Measurements from ENCODE around the gene SHE. TPM values are rescaled to one million over a fixed set of nuclear protein-coding genes. Genes with fewer than 3 reads are reported as not detected.
"Not testable (repeated sequence)": the region's sequence is repeated elsewhere in the genome, so short reads cannot be mapped to it uniquely, and the experiment has no call there.

SHE gene
- total RNA-seq, 5 donors from 2014 or later (not counting 1 experiment from before 2014, with no cell fraction given): 0.06 to 0.07 (median 0.06) TPM; not detected in 2

GRCh38 chr1:154533952-154534844, 32.0 kb upstream of the SHE start:
- no peaks in the 10 kb centered on the region for H3K36me3 Mint-ChIP-seq
- ChIA-PET POLR2A (interaction anchor here in 1 of 2 donors (0.6 kb wide), 1 partner anchor 8 kb away, joined by 9 read pairs; no protein-coding TSS in a partner anchor), CTCF (no interaction called here)
- WGBS (ENCODE audit: insufficient coverage): 85% methylated on average over 8 of the region's 11 CpGs
- H3K4me1 Mint-ChIP-seq: no peaks in the 10 kb centered on the region
- H3K27ac Mint-ChIP-seq: no peak overlapping the region
- no peak overlapping the region for H3K4me3 Mint-ChIP-seq
- H3K27ac ChIP-seq (ENCODE audit: low read length): no peak overlapping the region
- no peak overlapping the region for H3K4me3 ChIP-seq (ENCODE audit: control insufficient read depth in 1 of 2, extremely low read depth in 1 of 2, low read length in 1 of 2)
- H3K9me3 ChIP-seq: no peaks in the 10 kb centered on the region
- H3K36me3 ChIP-seq (ENCODE audit: control insufficient read depth in 2 of 2, extremely low read depth in 1 of 2, insufficient read depth in 1 of 2, low read length in 1 of 2): no peaks in the 10 kb centered on the region
- no peaks in the 10 kb centered on the region for H3K9me3 Mint-ChIP-seq
- H3K4me1 ChIP-seq (ENCODE audit: control insufficient read depth in 1 of 2, extremely low read depth in 1 of 2, insufficient read depth in 2 of 2, low read length in 2 of 2): no peaks in the 10 kb centered on the region
- H3K27me3 Mint-ChIP-seq: peaks cover 4 to 10% of the 10 kb centered on the region in 2 donors
- H3K27me3 ChIP-seq (replicated peaks in 1 of 2; ENCODE audit: control insufficient read depth in 2 of 2, extremely low read depth in 1 of 2, insufficient read depth in 2 of 2, low read length in 1 of 2): peaks cover 0 to 14% of the 10 kb centered on the region in 2 experiments
- no peak for ATAC-seq (replicated peaks in 1 of 4)
- no peak for DNase-seq

GRCh38 chr1:154531950-154532349, 29.7 kb upstream of the SHE start:
- peaks cover 0 to 14% of the 10 kb centered on the region in 2 experiments for H3K27me3 ChIP-seq (replicated peaks in 1 of 2; ENCODE audit: control insufficient read depth in 2 of 2, extremely low read depth in 1 of 2, insufficient read depth in 2 of 2, low read length in 1 of 2)
- DNase-seq; POLR2A ChIA-PET; H3K4me3 Mint-ChIP-seq; H3K36me3 Mint-ChIP-seq; H3K27ac ChIP-seq (ENCODE audit: low read length); ATAC-seq (replicated peaks in 1 of 4); H3K4me1 ChIP-seq (ENCODE audit: control insufficient read depth in 1 of 2, extremely low read depth in 1 of 2, insufficient read depth in 2 of 2, low read length in 2 of 2); H3K4me1 Mint-ChIP-seq; H3K4me3 ChIP-seq (ENCODE audit: control insufficient read depth in 1 of 2, extremely low read depth in 1 of 2, low read length in 1 of 2); CTCF ChIA-PET; H3K27ac Mint-ChIP-seq; H3K9me3 Mint-ChIP-seq; H3K9me3 ChIP-seq; H3K36me3 ChIP-seq (ENCODE audit: control insufficient read depth in 2 of 2, extremely low read depth in 1 of 2, insufficient read depth in 1 of 2, low read length in 1 of 2): not testable (repeated sequence)
- 96% methylated on average over 12 of the region's 13 CpGs for WGBS (ENCODE audit: insufficient coverage)
- peaks cover 4 to 10% of the 10 kb centered on the region in 2 donors for H3K27me3 Mint-ChIP-seq

DNA sequence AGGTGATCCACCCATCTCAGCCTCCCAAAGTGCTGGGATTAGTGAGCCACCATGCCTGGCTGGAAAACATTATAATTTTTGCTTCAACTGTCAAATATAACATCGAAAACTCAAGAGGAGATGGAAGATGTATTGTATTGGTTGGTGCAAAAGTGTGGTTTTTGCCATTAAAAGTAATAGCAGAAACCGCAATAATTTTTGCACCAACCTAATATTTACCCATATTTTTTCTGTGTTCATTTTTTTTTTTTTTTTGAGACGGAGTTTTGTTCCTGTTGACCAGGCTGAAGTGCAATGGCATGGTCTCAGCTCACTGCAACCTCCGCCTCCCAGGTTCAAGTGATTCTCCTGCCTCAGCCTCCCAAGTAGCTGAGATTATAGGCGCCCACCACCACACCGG, 27.1 kb upstream of the SHE start:
- no peak overlapping the region for H3K27ac Mint-ChIP-seq
- CTCF ChIA-PET: no interaction called here
- Histone ChIP-seq H3K4me1 (ENCODE audit: control insufficient read depth in 1 of 2, extremely low read depth in 1 of 2, insufficient read depth in 2 of 2, low read length in 2 of 2) (no peaks in the 10 kb centered on the region), H3K27me3 (replicated peaks in 1 of 2; ENCODE audit: control insufficient read depth in 2 of 2, extremely low read depth in 1 of 2, insufficient read depth in 2 of 2, low read length in 1 of 2) (peaks cover 0 to 15% of the 10 kb centered on the region in 2 experiments), H3K4me3 (ENCODE audit: control insufficient read depth in 1 of 2, extremely low read depth in 1 of 2, low read length in 1 of 2) (no peak overlapping the region), H3K27ac (ENCODE audit: low read length) (no peak overlapping the region), H3K9me3 (no peaks in the 10 kb centered on the region), H3K36me3 (ENCODE audit: control insufficient read depth in 2 of 2, extremely low read depth in 1 of 2, insufficient read depth in 1 of 2, low read length in 1 of 2) (no peaks in the 10 kb centered on the region)
- DNase-seq (no peak), ATAC-seq (replicated peaks in 1 of 4) (no peak)
- POLR2A ChIA-PET: no interaction called here
- no peak overlapping the region for H3K4me3 Mint-ChIP-seq
- H3K27me3 Mint-ChIP-seq: peaks cover 1 to 3% of the 10 kb centered on the region in 2 donors
- no peaks in the 10 kb centered on the region for H3K9me3 Mint-ChIP-seq
- no CpG with 5 or more reads among the region's 6 CpGs for WGBS (ENCODE audit: insufficient coverage)
- H3K36me3 Mint-ChIP-seq: no peaks in the 10 kb centered on the region
- no peaks in the 10 kb centered on the region for H3K4me1 Mint-ChIP-seq

- ATAC-seq (replicated peaks in 1 of 4): no peak
- Mint-ChIP-seq H3K36me3 (no peaks in the 10 kb centered on the region), H3K4me3 (no peak overlapping the region), H3K27me3 (peaks cover 0 to 14% of the 10 kb centered on the region in 2 donors), H3K27ac (no peak overlapping the region), H3K4me1 (no peaks in the 10 kb centered on the region), H3K9me3 (no peaks in the 10 kb centered on the region)
- Histone ChIP-seq H3K9me3 (no peaks in the 10 kb centered on the region), H3K4me1 (ENCODE audit: control insufficient read depth in 1 of 2, extremely low read depth in 1 of 2, insufficient read depth in 2 of 2, low read length in 2 of 2) (no peaks in the 10 kb centered on the region), H3K4me3 (ENCODE audit: control insufficient read depth in 1 of 2, extremely low read depth in 1 of 2, low read length in 1 of 2) (no peak overlapping the region), H3K36me3 (ENCODE audit: control insufficient read depth in 2 of 2, extremely low read depth in 1 of 2, insufficient read depth in 1 of 2, low read length in 1 of 2) (no peaks in the 10 kb centered on the region), H3K27me3 (replicated peaks in 1 of 2; ENCODE audit: control insufficient read depth in 2 of 2, extremely low read depth in 1 of 2, insufficient read depth in 2 of 2, low read length in 1 of 2) (peaks cover 0 to 15% of the 10 kb centered on the region in 2 experiments), H3K27ac (ENCODE audit: low read length) (no peak overlapping the region)
- 100% methylated on average over 3 of the region's 6 CpGs for WGBS (ENCODE audit: insufficient coverage)
- CTCF ChIA-PET: no interaction called here
- POLR2A ChIA-PET: no interaction called here
- no peak for DNase-seq
Measured at GRCh38 chr1:154527192-154527591, 25.0 kb upstream of the SHE start.

GRCh38 chr1:154524881-154525280, 22.7 kb upstream of the SHE start:
- Mint-ChIP-seq H3K36me3 (no peaks in the 10 kb centered on the region), H3K4me1 (no peaks in the 10 kb centered on the region), H3K27me3 (peaks cover 0 to 14% of the 10 kb centered on the region in 2 donors), H3K9me3 (no peaks in the 10 kb centered on the region), H3K27ac (peak overlapping the region in 1 of 2 donors; percentile 43), H3K4me3 (no peak overlapping the region)
- no peaks in the 10 kb centered on the region for H3K9me3 ChIP-seq
- no peak for ATAC-seq (replicated peaks in 1 of 4)
- H3K4me3 ChIP-seq (ENCODE audit: control insufficient read depth in 1 of 2, extremely low read depth in 1 of 2, low read length in 1 of 2): no peak overlapping the region
- no peak for DNase-seq
- H3K36me3 ChIP-seq (ENCODE audit: control insufficient read depth in 2 of 2, extremely low read depth in 1 of 2, insufficient read depth in 1 of 2, low read length in 1 of 2): no peaks in the 10 kb centered on the region
- ChIA-PET POLR2A (no interaction called here), CTCF (interaction anchor here in 1 of 2 donors (0.6 kb wide), 1 partner anchor 68 kb away, joined by 12 read pairs; no protein-coding TSS in a partner anchor)
- H3K27ac ChIP-seq (ENCODE audit: low read length): no peak overlapping the region
- peaks cover 0 to 10% of the 10 kb centered on the region in 2 experiments for H3K27me3 ChIP-seq (replicated peaks in 1 of 2; ENCODE audit: control insufficient read depth in 2 of 2, extremely low read depth in 1 of 2, insufficient read depth in 2 of 2, low read length in 1 of 2)
- H3K4me1 ChIP-seq (ENCODE audit: control insufficient read depth in 1 of 2, extremely low read depth in 1 of 2, insufficient read depth in 2 of 2, low read length in 2 of 2): no peaks in the 10 kb centered on the region

DNA sequence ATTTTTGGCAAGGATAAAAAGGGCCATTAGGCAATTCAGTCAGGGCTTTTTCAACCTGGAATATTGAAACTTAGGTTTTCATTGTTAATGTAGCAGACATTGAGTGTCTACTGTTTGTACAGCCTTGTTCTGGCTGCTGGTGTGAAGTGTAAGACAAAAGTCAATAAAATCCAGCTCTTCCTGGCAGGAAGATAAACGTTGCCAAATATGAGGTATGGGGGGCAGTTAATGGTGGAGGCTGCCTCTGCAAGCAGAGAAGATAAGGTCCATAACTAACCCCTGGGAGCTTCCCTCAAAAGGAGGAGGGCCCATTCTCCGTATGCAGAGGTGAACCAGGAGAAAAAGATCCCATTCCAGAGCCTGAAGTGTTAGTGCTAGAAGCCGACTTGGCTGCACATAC, 19.5 kb upstream of the SHE start:
- Mint-ChIP-seq H3K4me3 (no peak overlapping the region), H3K36me3 (no peaks in the 10 kb centered on the region), H3K9me3 (no peaks in the 10 kb centered on the region), H3K27me3 (peaks cover 0 to 22% of the 10 kb centered on the region in 2 donors), H3K27ac (no peak overlapping the region), H3K4me1 (peaks cover 0 to 4% (median 3%) of the 10 kb centered on the region in 3 donors)
- CTCF ChIA-PET: no interaction called here
- whole genome bisulfite sequencing (ENCODE audit: insufficient coverage): 77% methylated on average over 3 of the region's 3 CpGs
- Histone ChIP-seq H3K4me1 (ENCODE audit: control insufficient read depth in 1 of 2, extremely low read depth in 1 of 2, insufficient read depth in 2 of 2, low read length in 2 of 2) (no peaks in the 10 kb centered on the region), H3K36me3 (ENCODE audit: control insufficient read depth in 2 of 2, extremely low read depth in 1 of 2, insufficient read depth in 1 of 2, low read length in 1 of 2) (no peaks in the 10 kb centered on the region), H3K27me3 (replicated peaks in 1 of 2; ENCODE audit: control insufficient read depth in 2 of 2, extremely low read depth in 1 of 2, insufficient read depth in 2 of 2, low read length in 1 of 2) (peaks cover 0 to 12% of the 10 kb centered on the region in 2 experiments), H3K4me3 (ENCODE audit: control insufficient read depth in 1 of 2, extremely low read depth in 1 of 2, low read length in 1 of 2) (no peak overlapping the region), H3K27ac (ENCODE audit: low read length) (no peak overlapping the region), H3K9me3 (no peaks in the 10 kb centered on the region)
- POLR2A ChIA-PET: no interaction called here
- DNase-seq (no peak), ATAC-seq (replicated peaks in 1 of 4) (no peak)
